ENCODE results near the gene RNU1-4. TPM values are rescaled to one million over a fixed set of nuclear protein-coding genes. Genes with fewer than 3 reads are reported as not detected.
"Not testable (repeated sequence)": the region's sequence is repeated elsewhere in the genome, so short reads cannot be mapped to it uniquely, and the experiment has no call there.

The RNU1-4 gene
- total and polyA plus RNA-seq, 2 donors from 2014 or later: 26.8 to 8,605 TPM

GRCh38 chr1:16696507-16697150 lies 43.7 kb upstream of the RNU1-4 start:
- H3K27me3 ChIP-seq (ENCODE audit: control insufficient read depth, insufficient read depth, low read length); FAIRE-seq; H3K4me1 ChIP-seq (ENCODE audit: control insufficient read depth in 2 of 3, insufficient read depth in 2 of 3, low read depth in 1 of 3, low read length in 3 of 3); H3K36me3 ChIP-seq (ENCODE audit: control insufficient read depth in 2 of 3, insufficient read depth in 3 of 3, low read length in 3 of 3); intact Hi-C loops (cut with DNase I); H3K27ac ChIP-seq (ENCODE audit: low read depth in 2 of 2, low read length in 2 of 2); H3K9ac ChIP-seq (ENCODE audit: low read length in 3 of 3); H3K9me3 ChIP-seq (ENCODE audit: control insufficient read depth in 2 of 3, insufficient read depth in 1 of 3, low read length in 3 of 3): not testable (repeated sequence)
- H3K4me3 ChIP-seq (ENCODE audit: low read length in 3 of 3): peak overlapping the region in 1 of 3 donors; percentile 17
- DNase-seq: peak in 4 of 5 donors; percentile 8 to 57 (median 52)

- H3K36me3 ChIP-seq (ENCODE audit: control insufficient read depth in 2 of 3, insufficient read depth in 3 of 3, low read length in 3 of 3); H3K9me3 ChIP-seq (ENCODE audit: control insufficient read depth in 2 of 3, insufficient read depth in 1 of 3, low read length in 3 of 3); H3K27me3 ChIP-seq (ENCODE audit: control insufficient read depth, insufficient read depth, low read length); H3K27ac ChIP-seq (ENCODE audit: low read depth in 2 of 2, low read length in 2 of 2); FAIRE-seq; H3K9ac ChIP-seq (ENCODE audit: low read length in 3 of 3); H3K4me1 ChIP-seq (ENCODE audit: control insufficient read depth in 2 of 3, insufficient read depth in 2 of 3, low read depth in 1 of 3, low read length in 3 of 3); intact Hi-C loops (cut with DNase I): not testable (repeated sequence)
- peak in 1 of 5 donors; percentile 66 for DNase-seq
- H3K4me3 ChIP-seq (ENCODE audit: low read length in 3 of 3): peak overlapping the region in 1 of 3 donors; percentile 17
Measured at GRCh38 chr1:16697152-16697551, 43.2 kb upstream of the RNU1-4 start.

- FAIRE-seq; H3K27me3 ChIP-seq (ENCODE audit: control insufficient read depth, insufficient read depth, low read length); H3K4me3 ChIP-seq (ENCODE audit: low read length in 3 of 3); H3K36me3 ChIP-seq (ENCODE audit: control insufficient read depth in 2 of 3, insufficient read depth in 3 of 3, low read length in 3 of 3); H3K4me1 ChIP-seq (ENCODE audit: control insufficient read depth in 2 of 3, insufficient read depth in 2 of 3, low read depth in 1 of 3, low read length in 3 of 3); H3K27ac ChIP-seq (ENCODE audit: low read depth in 2 of 2, low read length in 2 of 2); H3K9me3 ChIP-seq (ENCODE audit: control insufficient read depth in 2 of 3, insufficient read depth in 1 of 3, low read length in 3 of 3); H3K9ac ChIP-seq (ENCODE audit: low read length in 3 of 3); intact Hi-C loops (cut with DNase I): not testable (repeated sequence)
- peak in 4 of 5 donors; percentile 7 to 58 (median 26) for DNase-seq
Measured at GRCh38 chr1:16699440-16699839, 40.9 kb upstream of the RNU1-4 start.

GRCh38 chr1:16700138-16700895 lies 40.0 kb upstream of the RNU1-4 start:
- H3K9ac ChIP-seq (ENCODE audit: low read length in 3 of 3); intact Hi-C loops (cut with DNase I); H3K4me3 ChIP-seq (ENCODE audit: low read length in 3 of 3); DNase-seq; H3K27me3 ChIP-seq (ENCODE audit: control insufficient read depth, insufficient read depth, low read length); H3K36me3 ChIP-seq (ENCODE audit: control insufficient read depth in 2 of 3, insufficient read depth in 3 of 3, low read length in 3 of 3); FAIRE-seq; H3K27ac ChIP-seq (ENCODE audit: low read depth in 2 of 2, low read length in 2 of 2); H3K9me3 ChIP-seq (ENCODE audit: control insufficient read depth in 2 of 3, insufficient read depth in 1 of 3, low read length in 3 of 3); H3K4me1 ChIP-seq (ENCODE audit: control insufficient read depth in 2 of 3, insufficient read depth in 2 of 3, low read depth in 1 of 3, low read length in 3 of 3): not testable (repeated sequence)

GRCh38 chr1:16701189-16701588 lies 39.1 kb upstream of the RNU1-4 start:
- FAIRE-seq; H3K9ac ChIP-seq (ENCODE audit: low read length in 3 of 3); H3K27ac ChIP-seq (ENCODE audit: low read depth in 2 of 2, low read length in 2 of 2); H3K4me3 ChIP-seq (ENCODE audit: low read length in 3 of 3); intact Hi-C loops (cut with DNase I); H3K4me1 ChIP-seq (ENCODE audit: control insufficient read depth in 2 of 3, insufficient read depth in 2 of 3, low read depth in 1 of 3, low read length in 3 of 3); H3K36me3 ChIP-seq (ENCODE audit: control insufficient read depth in 2 of 3, insufficient read depth in 3 of 3, low read length in 3 of 3); H3K9me3 ChIP-seq (ENCODE audit: control insufficient read depth in 2 of 3, insufficient read depth in 1 of 3, low read length in 3 of 3); DNase-seq; H3K27me3 ChIP-seq (ENCODE audit: control insufficient read depth, insufficient read depth, low read length): not testable (repeated sequence)

- H3K9me3 ChIP-seq (ENCODE audit: control insufficient read depth in 2 of 3, insufficient read depth in 1 of 3, low read length in 3 of 3); H3K9ac ChIP-seq (ENCODE audit: low read length in 3 of 3); H3K4me3 ChIP-seq (ENCODE audit: low read length in 3 of 3); H3K4me1 ChIP-seq (ENCODE audit: control insufficient read depth in 2 of 3, insufficient read depth in 2 of 3, low read depth in 1 of 3, low read length in 3 of 3); H3K27ac ChIP-seq (ENCODE audit: low read depth in 2 of 2, low read length in 2 of 2); H3K27me3 ChIP-seq (ENCODE audit: control insufficient read depth, insufficient read depth, low read length); intact Hi-C loops (cut with DNase I); H3K36me3 ChIP-seq (ENCODE audit: control insufficient read depth in 2 of 3, insufficient read depth in 3 of 3, low read length in 3 of 3); FAIRE-seq: not testable (repeated sequence)
- peak in 1 of 5 donors; percentile 28 for DNase-seq
Measured at GRCh38 chr1:16702280-16702679, 38.0 kb upstream of the RNU1-4 start.

GRCh38 chr1:16703141-16703540 lies 37.2 kb upstream of the RNU1-4 start:
- H3K27ac ChIP-seq (ENCODE audit: low read depth in 2 of 2, low read length in 2 of 2); FAIRE-seq; H3K9me3 ChIP-seq (ENCODE audit: control insufficient read depth in 2 of 3, insufficient read depth in 1 of 3, low read length in 3 of 3); H3K9ac ChIP-seq (ENCODE audit: low read length in 3 of 3); H3K4me1 ChIP-seq (ENCODE audit: control insufficient read depth in 2 of 3, insufficient read depth in 2 of 3, low read depth in 1 of 3, low read length in 3 of 3); H3K36me3 ChIP-seq (ENCODE audit: control insufficient read depth in 2 of 3, insufficient read depth in 3 of 3, low read length in 3 of 3); DNase-seq; H3K4me3 ChIP-seq (ENCODE audit: low read length in 3 of 3); H3K27me3 ChIP-seq (ENCODE audit: control insufficient read depth, insufficient read depth, low read length); intact Hi-C loops (cut with DNase I): not testable (repeated sequence)

GRCh38 chr1:16703602-16704001 lies 36.7 kb upstream of the RNU1-4 start:
- H3K9me3 ChIP-seq (ENCODE audit: control insufficient read depth in 2 of 3, insufficient read depth in 1 of 3, low read length in 3 of 3); H3K4me3 ChIP-seq (ENCODE audit: low read length in 3 of 3); H3K9ac ChIP-seq (ENCODE audit: low read length in 3 of 3); H3K36me3 ChIP-seq (ENCODE audit: control insufficient read depth in 2 of 3, insufficient read depth in 3 of 3, low read length in 3 of 3); H3K4me1 ChIP-seq (ENCODE audit: control insufficient read depth in 2 of 3, insufficient read depth in 2 of 3, low read depth in 1 of 3, low read length in 3 of 3); H3K27ac ChIP-seq (ENCODE audit: low read depth in 2 of 2, low read length in 2 of 2); H3K27me3 ChIP-seq (ENCODE audit: control insufficient read depth, insufficient read depth, low read length); FAIRE-seq; intact Hi-C loops (cut with DNase I): not testable (repeated sequence)
- peak in 1 of 5 donors; percentile 2 for DNase-seq

Data from kidney (tissue), 11 donors.